Thyroid gland (tissue), 4 donors: ENCODE data around the gene TNFRSF1A. TPM values are rescaled to one million over a fixed set of nuclear protein-coding genes. Genes with fewer than 3 reads are reported as not detected.
A peak's percentile ranks its signal among the peaks of the same experiment; 100 is the strongest.
"Not testable (repeated sequence)": the region's sequence is repeated elsewhere in the genome, so short reads cannot be mapped to it uniquely, and the experiment has no call there.

Experiments
- DNase-seq, 2 donors: peaks; one replicate each; pipeline ENCODE4 v3.0.0-alpha.2; 2019
- H3K27ac ChIP-seq, 3 donors: fragments of 200-600 bp; sonication (generic); 1 replicate in 2 of 3; 2 replicates in 1 of 3; pipeline ENCODE4 v1.5.1; 2016 to 2019; ENCODE audit warnings: mild to moderate bottlenecking in 1 of 3, moderate library complexity in 1 of 3
- H3K27me3 ChIP-seq: fragments of 200-600 bp; sonication (generic); one replicate; pipeline ENCODE4 v1.5.1; 2019
- H3K36me3 ChIP-seq, 2 donors: fragments of 200-600 bp; sonication (generic); one replicate each; pipeline ENCODE4 v1.5.1; 2016 to 2019
- H3K4me1 ChIP-seq, 2 donors: fragments of 200-600 bp; sonication (generic); one replicate each; pipeline ENCODE4 v1.5.1; 2017 to 2019
- H3K4me3 ChIP-seq, 3 donors: fragments of 200-600 bp; sonication (generic); replicated peaks in 1 of 3; 1 replicate in 2 of 3; 2 replicates in 1 of 3; pipeline ENCODE4 v1.5.1; 2016; ENCODE audit warnings: mild to moderate bottlenecking in 1 of 3
- H3K9me3 ChIP-seq: fragments of 200-600 bp; sonication (generic); one replicate; pipeline ENCODE4 v1.5.1; 2017
- CTCF ChIP-seq, 6 experiments: fragments of 200-600 bp in 3 of 6; fragments of 450-650 bp in 3 of 6; sonication (generic) in 3 of 6; IDR thresholded peaks; one replicate each; pipeline ENCODE4 v1.5.1; 2016 to 2019; ENCODE audit warnings: antibody characterized with exemption in 6 of 6, mild to moderate bottlenecking in 2 of 6, inconsistent platforms in 1 of 6, moderate library complexity in 1 of 6
- POLR2A ChIP-seq, 2 donors: fragments of 450-650 bp; IDR thresholded peaks; one replicate each; pipeline ENCODE4 v1.6.1; 2017; ENCODE audit warnings: antibody characterized with exemption in 2 of 2, mild to moderate bottlenecking in 2 of 2, moderate library complexity in 1 of 2
- WGBS, 2 donors: methylation state at CpG; one replicate each; pipeline ENCODE4 v1.1.5; 2017; 5-methylcytosine and 5-hydroxymethylcytosine counted together
- intact Hi-C: fragments of 100-400 bp; cut with DNase I; formaldehyde crosslinking; loops from one replicate; pipeline ENCODE4 v1.15.1; 2023
- total RNA-seq, 4 donors: library from RNA; depleted of rRNA; stranded (reverse); fragments of >200 nt; gene quantifications; one replicate each; pipeline ENCODE4 v1.2.3, GENCODE V29; 2016

The TNFRSF1A gene
- total RNA-seq, 4 donors from 2014 or later = 131 to 185 (median 150) TPM

GRCh38 chr12:6292606-6293005 is 49.3 kb downstream of the TNFRSF1A start:
- Histone ChIP-seq H3K9me3 (no peaks in the 10 kb centered on the region), H3K27ac (no peak overlapping the region), H3K4me1 (peaks cover 0 to 10% of the 10 kb centered on the region in 2 donors), H3K36me3 (no peaks in the 10 kb centered on the region), H3K27me3 (no peaks in the 10 kb centered on the region), H3K4me3 (no peak overlapping the region)
- TF ChIP-seq POLR2A (IDR thresholded peaks at IDR 0.05) = no peak
- no peak for TF ChIP-seq CTCF (IDR thresholded peaks at IDR 0.05)
- DNase-seq = no peak
- intact Hi-C loops = no loop called here
- WGBS, 2 donors = 81 to 83% methylated on average over 2 of the region's 2 CpGs

DNA sequence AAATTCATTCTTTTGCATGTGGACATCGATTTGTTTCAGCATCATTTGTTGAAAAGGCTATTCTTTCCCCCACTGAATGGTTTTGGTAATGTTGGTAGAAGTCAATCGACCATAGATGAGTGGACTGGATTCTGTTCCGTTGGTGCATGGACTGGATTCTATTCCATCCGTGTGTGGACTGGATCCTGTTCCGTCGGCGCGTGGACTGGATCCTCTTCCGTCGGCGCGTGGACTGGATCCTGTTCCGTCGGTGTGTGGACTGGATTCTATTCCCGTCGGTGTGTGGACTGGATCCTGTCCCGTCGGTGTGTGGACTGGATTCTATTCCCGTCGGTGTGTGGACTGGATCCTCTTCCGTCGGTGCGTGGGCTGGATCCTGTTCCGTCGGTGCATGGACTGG is 52.0 kb downstream of the TNFRSF1A start:
- WGBS, 2 donors = 82 to 95% methylated on average over 14 to 18 of the region's 25 CpGs
- intact Hi-C loops, DNase-seq: not testable (repeated sequence)

DNA sequence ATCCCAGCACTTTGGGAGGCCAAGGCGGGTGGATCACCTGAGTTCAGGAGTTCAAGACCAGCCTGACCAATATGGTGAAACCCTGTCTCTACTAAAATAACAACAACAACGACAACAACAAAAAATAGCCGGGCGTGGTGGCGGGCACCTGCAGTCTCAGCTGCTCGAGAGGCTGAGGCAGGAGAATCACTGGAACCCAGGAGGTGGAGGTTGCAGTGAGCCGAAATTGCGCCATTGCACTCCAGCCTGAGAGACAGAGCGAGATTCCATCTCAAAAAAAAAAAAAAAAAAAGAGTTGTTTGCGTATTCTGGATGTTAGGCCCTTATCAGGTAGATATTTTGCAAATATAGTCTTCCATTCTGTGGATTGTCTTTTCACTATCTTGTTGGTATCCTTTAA is 52.8 kb downstream of the TNFRSF1A start:
- H3K9me3 ChIP-seq, DNase-seq, H3K27ac ChIP-seq, H3K27me3 ChIP-seq, intact Hi-C loops, H3K36me3 ChIP-seq, H3K4me3 ChIP-seq, H3K4me1 ChIP-seq: not testable (repeated sequence)
- WGBS, 2 donors = 95% methylated on average over 10 of the region's 10 CpGs

More for the DNA sequence above, 52.0 kb downstream of the TNFRSF1A start:
- not testable (repeated sequence) for H3K4me3 ChIP-seq, H3K36me3 ChIP-seq, H3K27me3 ChIP-seq, H3K27ac ChIP-seq, H3K9me3 ChIP-seq, H3K4me1 ChIP-seq

DNA sequence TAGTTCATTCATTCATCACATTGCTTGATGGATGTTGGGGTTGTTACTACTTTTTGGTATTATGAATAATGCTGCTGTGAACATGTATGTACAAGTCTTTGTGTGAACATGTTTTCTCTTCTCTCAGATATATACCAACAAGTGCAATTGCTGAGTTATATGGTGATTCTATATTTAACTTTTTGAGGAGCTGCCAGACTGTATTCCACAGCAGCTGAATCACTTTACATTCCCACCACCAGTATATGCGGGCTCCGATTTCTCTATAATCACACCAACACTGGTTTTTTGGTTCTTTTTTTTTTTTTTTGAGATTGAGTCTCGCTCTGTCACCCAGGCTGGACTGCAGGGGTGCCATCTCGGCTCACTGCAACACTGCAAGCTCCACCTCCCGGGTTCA is 53.6 kb downstream of the TNFRSF1A start:
- 86 to 91% methylated on average over 5 of the region's 5 CpGs for WGBS, 2 donors
- Histone ChIP-seq H3K27ac (no peak overlapping the region), H3K4me1 (peaks cover 0 to 6% of the 10 kb centered on the region in 2 donors), H3K4me3 (no peak overlapping the region), H3K36me3 (no peaks in the 10 kb centered on the region), H3K27me3 (no peaks in the 10 kb centered on the region), H3K9me3 (no peaks in the 10 kb centered on the region)
- no peak for DNase-seq
- TF ChIP-seq POLR2A (IDR thresholded peaks at IDR 0.05) = no peak
- no peak for TF ChIP-seq CTCF (IDR thresholded peaks at IDR 0.05)
- intact Hi-C loops = no loop called here

GRCh38 chr12:6285532-6286306 is 56.2 kb downstream of the TNFRSF1A start:
- 27 to 50% methylated on average over 1 of the region's 1 CpG for WGBS, 2 donors
- no peak overlapping the region for H3K27ac ChIP-seq
- H3K27me3 ChIP-seq = no peaks in the 10 kb centered on the region
- intact Hi-C loops = no loop called here
- H3K36me3 ChIP-seq = no peaks in the 10 kb centered on the region
- no peak overlapping the region for H3K4me3 ChIP-seq
- H3K9me3 ChIP-seq = no peaks in the 10 kb centered on the region
- no peak for DNase-seq
- no peak for TF ChIP-seq CTCF (IDR thresholded peaks at IDR 0.05)
- TF ChIP-seq POLR2A (IDR thresholded peaks at IDR 0.05) = no peak
- H3K4me1 ChIP-seq = peaks cover 0 to 6% of the 10 kb centered on the region in 2 donors

DNA sequence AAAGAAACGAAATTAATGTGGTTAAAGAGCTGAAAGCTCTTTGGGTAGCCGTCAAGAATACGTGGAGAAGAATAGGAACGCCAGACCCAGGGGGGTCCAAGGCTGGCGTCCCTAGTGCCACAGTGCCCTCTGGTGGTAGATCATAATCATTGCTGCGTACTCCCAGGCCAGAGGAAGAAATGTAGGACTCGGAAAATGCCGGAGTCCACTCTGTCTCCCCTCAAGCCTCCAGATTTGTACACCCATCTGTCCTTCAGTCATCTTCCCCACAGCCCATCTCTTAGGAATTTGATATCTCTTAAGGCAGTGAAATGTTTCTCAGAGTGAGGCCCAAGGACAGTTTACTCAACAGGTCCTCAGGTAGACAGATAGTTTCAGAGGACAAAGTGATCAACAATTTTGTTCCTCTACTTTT is 56.8 kb downstream of the TNFRSF1A start:
- DNase-seq = peak; percentile 59 to 67
- intact Hi-C loops = no loop called here

More for the DNA sequence above, 56.8 kb downstream of the TNFRSF1A start:
- Histone ChIP-seq H3K4me1 (peaks cover 3 to 13% of the 10 kb centered on the region in 2 donors), H3K4me3 (no peak overlapping the region), H3K9me3 (no peaks in the 10 kb centered on the region), H3K36me3 (no peaks in the 10 kb centered on the region), H3K27ac (no peak overlapping the region), H3K27me3 (no peaks in the 10 kb centered on the region)
- TF ChIP-seq POLR2A (IDR thresholded peaks at IDR 0.05) = no peak
- peak; percentile 82 to 96 (median 88) for TF ChIP-seq CTCF (IDR thresholded peaks at IDR 0.05)
- 1 to 2% methylated on average over 8 of the region's 8 CpGs for WGBS, 2 donors
